K562 (cell line): Measurements from ENCODE around the gene AHCYL1. TPM values are rescaled to one million over a fixed set of nuclear protein-coding genes. Genes with fewer than 3 reads are reported as not detected.

Source experiments
- HMBOX1 ChIP-seq: sonication (generic); IDR thresholded peaks from 2 replicates; pipeline ENCODE4 v1.6.1; 2016
- ILK ChIP-seq: fragments of 450-650 bp; IDR thresholded peaks from 2 replicates; pipeline ENCODE4 v1.6.1; 2016; ENCODE audit warnings: missing genetic modification characterization, low read depth, mild to moderate bottlenecking, missing compliant biosample characterization, moderate library complexity, borderline replicate concordance
- MAFK ChIP-seq: IDR thresholded peaks from 2 replicates; pipeline ENCODE4 v1.6.1; 2011; ENCODE audit warnings: low read length, improper control_type of control experiment
- MGA ChIP-seq: fragments of 450-650 bp; IDR thresholded peaks from 2 replicates; pipeline ENCODE4 v1.6.1; 2016; ENCODE audit warnings: mild to moderate bottlenecking, moderate library complexity
- NCOR1 ChIP-seq: fragments of 450-650 bp; IDR thresholded peaks from 2 replicates; pipeline ENCODE4 v1.6.1; 2016; ENCODE audit warnings: mild to moderate bottlenecking, moderate library complexity
- VEZF1 ChIP-seq: fragments of 200-800 bp; sonication (Bioruptor generic); IDR thresholded peaks from 2 replicates; pipeline ENCODE4 v1.6.1; 2017; ENCODE audit warnings: missing genetic modification characterization, missing compliant biosample characterization
- ZBTB8A ChIP-seq: fragments of 450-650 bp; IDR thresholded peaks from 2 replicates; pipeline ENCODE4 v1.6.1; 2018; ENCODE audit warnings: mild to moderate bottlenecking, moderate library complexity; ENCODE audit not compliant: partially characterized antibody
- ZNF3 ChIP-seq: fragments of 250-450 bp; sonication (Bioruptor Pico); IDR thresholded peaks from 2 replicates; pipeline ENCODE4 v1.5.0; 2021; ENCODE audit warnings: mild to moderate bottlenecking, moderate library complexity
- ZNF561 ChIP-seq: fragments of 450-650 bp; formaldehyde crosslinking; conservative IDR thresholded peaks from 2 replicates; pipeline ENCODE4 v1.4.0; 2020; ENCODE audit warnings: mild to moderate bottlenecking, moderate library complexity
- ZNF592 ChIP-seq: fragments of 450-650 bp; IDR thresholded peaks from 2 replicates; pipeline ENCODE4 v1.6.1; 2017; ENCODE audit warnings: antibody characterized with exemption, mild to moderate bottlenecking
- polyA plus RNA-seq, 8 experiments: library from polyadenylated mRNA; depleted of rRNA in 4 of 8; stranded (reverse) in 5 of 8; unstranded in 3 of 8; fragments of >200 nt; fragmentation: Nextera tagmentation in 2 of 8; fragmentation: Illumina TruSeq in 1 of 8; extraction: Ambion mirVana in 2 of 8; extraction: Trizol in 1 of 8; gene quantifications; 2 replicates each; pipeline versions ENCODE4 v1.2.1 to v1.2.3, GENCODE V29; 2011 to 2014; ENCODE audit warnings: inconsistent platforms in 1 of 8, missing spikeins in 1 of 8
- total RNA-seq, 7 experiments: library from RNA; depleted of rRNA in 6 of 7; stranded (reverse); fragments of >200 nt in 6 of 7; fragmentation: Illumina TruSeq in 2 of 7; extraction: Trizol in 2 of 7; gene quantifications; 2 replicates each; pipeline versions ENCODE4 v1.2.1 to v1.2.3, GENCODE V29; 2011 to 2021; ENCODE audit warnings: low replicate concordance in 1 of 7

Gene AHCYL1
- total and polyA plus RNA-seq, 9 of the 15 experiments (the other 6 are each of a cell fraction or from before 2014, with no cell fraction given): 27.3 to 118 (median 44.5) TPM

GRCh38 chr1:110002695-110003094 lies 18.1 kb downstream of the AHCYL1 start (continued):
- TF ChIP-seq ZNF592: 0 out of 2 replicates have a peak, but pooled peaks have one; percentile 15
- TF ChIP-seq NCOR1: no peak
- no peak for TF ChIP-seq ZNF561
- TF ChIP-seq MAFK: no peak
- TF ChIP-seq ZNF3 (CRISPR knock-in tag): no peak
- TF ChIP-seq VEZF1: 0 out of 2 replicates have a peak, but pooled peaks have one; percentile 10
- no peak for TF ChIP-seq ILK (tag)
- TF ChIP-seq ZBTB8A: no peak
- TF ChIP-seq HMBOX1: no peak
- TF ChIP-seq MGA: peak; percentile 23; the same call in 1 of the 2 replicates
